ENCODE data around the gene MINDY4B.
"Not testable (repeated sequence)": the region's sequence is repeated elsewhere in the genome, so short reads cannot be mapped to it uniquely, and the experiment has no call there.

The MINDY4B gene

DNA sequence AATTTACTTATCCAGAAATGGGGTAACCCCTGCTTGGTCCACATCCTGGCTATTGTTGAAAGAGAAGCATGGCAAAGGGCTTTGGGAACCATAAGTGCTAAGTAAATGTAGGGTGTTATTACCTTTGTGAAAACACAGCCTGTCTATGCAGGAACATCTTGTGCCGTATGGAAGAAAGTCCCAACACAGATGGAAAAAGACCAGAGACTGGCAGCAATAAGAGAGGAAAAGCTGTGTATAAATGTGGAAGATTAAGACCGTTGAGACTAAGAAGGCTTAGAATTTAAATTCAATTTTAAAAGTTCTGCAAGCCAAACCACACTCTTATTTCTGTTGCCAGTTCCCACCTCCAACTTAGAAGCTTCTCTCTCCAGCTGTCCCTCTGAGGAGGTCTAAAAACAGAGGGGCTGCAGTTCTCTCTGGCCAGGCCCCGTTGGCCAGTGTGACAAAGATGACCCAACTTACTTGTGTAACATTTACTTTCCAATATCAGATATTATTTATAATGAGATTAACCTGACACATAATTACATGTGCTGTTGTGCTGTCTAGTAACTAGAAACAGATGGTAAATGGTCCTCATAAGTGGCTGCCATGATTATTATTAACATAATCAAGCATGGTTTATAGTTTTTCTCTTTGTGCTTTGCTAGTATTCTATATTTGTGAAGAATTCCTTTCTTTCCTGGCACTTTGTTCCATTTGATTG is 7.0 kb downstream of the MINDY4B start:
- no peak for DNase-seq

DNA sequence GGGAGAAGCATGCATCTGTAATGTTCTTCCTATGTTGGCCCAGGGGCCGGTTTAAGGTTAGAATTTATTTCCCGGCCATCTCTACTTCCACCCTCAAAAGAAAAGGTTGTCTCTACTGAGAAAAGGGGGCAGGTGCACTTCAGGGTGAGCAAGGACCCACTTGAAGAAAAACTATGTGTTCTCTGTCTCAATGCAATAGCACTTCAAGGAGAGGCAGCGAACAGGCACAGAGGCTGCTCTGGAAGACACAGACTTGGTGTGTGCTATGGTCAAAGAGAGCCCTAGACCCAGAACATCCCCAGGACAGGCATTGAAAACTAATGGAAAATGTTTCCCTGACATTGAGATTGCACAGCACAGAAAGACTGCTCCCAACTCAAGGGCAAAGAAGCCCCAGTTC is 7.6 kb downstream of the MINDY4B start:
- DNase-seq = no peak

DNA sequence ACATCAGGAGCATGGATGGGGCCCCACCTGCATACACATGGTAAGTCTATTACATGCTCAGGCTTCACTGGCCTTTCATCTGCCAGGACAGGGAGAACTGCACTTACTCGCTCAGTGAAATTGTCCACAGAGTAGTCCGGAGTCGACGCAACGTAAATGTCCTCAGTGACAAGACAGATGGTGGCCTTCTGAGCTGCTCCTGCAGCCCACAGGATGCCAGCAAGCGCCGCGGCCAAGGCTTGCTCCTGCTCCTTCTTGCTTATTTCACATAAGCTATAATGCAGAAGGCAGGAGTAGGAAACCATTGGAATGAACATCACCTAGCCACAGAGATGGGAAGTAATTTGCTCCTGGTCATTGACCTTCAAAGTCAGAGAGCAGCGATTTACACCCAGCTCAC is 14.4 kb downstream of the MINDY4B start:
- DNase-seq = no peak

DNA sequence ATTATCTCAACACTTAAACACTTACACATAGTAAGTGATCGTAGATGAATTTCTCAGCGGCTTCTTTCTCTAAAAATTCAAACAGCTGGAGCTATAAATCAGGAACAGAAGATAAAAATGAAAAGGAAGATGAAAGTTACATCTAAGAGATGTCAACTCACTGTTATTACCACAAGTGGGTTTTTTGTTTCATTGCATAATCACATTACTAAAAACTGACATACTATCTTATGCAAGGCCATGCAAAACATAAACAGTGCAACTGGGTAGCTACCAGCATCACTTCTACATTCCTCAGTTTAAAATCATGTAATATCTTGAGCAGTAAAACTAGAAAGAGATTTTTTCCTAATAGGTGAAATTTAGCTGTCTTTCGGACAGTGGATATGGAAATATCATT is 14.9 kb downstream of the MINDY4B start:
- no peak for DNase-seq

DNA sequence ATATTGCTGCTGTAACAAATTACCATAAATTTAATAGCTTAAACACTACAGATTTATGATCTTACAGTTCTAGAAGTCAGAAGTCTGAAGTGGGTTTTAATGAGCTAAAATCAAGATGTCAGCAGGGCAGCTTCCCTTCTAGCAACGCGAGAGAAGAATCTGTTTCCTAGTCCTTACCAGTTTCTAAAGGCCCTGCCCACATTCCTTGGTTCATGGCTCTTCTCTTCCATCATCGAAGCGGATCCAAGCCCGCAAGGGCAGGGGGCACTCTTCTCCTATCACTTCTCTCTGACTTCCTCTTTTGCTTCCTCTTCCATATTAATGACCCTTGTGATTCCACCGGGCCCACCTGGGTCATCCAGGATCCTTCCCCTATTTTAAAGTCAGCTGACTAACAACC is 16.1 kb downstream of the MINDY4B start:
- peak in 1 of 2 donors; percentile 19 for DNase-seq

DNA sequence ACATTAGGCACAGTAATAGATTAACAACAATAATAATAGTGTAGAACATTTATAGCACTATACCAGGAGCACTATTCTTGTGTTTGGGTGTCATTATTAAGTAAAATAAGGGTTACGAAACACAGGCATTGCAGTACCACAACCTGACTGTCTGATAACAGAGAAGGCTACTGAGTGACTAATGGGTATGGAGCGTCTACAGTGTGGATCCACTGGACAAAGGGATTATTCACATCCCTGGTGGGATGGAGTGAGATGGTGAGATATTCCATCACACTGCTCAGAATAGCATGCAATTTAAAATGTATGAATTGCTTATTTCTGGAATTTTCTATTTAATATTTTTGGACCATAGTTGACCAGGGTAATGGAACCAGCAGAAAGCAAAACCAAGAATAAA is 18.2 kb downstream of the MINDY4B start:
- DNase-seq = no peak

DNA sequence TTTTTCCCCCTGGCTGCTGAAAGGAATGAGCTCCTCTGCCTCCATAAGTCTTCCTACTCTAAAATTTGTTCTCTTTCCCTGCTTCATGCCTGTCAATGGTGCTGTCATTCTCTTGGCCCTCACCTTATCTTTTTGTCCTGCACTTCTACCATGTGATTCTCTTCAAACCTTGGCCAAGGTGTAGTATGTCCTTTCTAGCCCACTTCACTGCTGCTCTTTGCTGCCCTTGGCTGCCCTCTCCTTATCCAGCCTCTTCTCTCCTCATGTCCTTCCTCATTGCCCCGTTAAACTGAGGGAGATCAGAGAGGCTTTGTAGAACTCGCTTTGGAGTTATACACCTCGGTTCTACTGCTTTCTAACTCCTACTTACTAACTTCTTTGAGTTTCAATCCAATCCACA is 19.7 kb downstream of the MINDY4B start:
- no peak for DNase-seq

DNA sequence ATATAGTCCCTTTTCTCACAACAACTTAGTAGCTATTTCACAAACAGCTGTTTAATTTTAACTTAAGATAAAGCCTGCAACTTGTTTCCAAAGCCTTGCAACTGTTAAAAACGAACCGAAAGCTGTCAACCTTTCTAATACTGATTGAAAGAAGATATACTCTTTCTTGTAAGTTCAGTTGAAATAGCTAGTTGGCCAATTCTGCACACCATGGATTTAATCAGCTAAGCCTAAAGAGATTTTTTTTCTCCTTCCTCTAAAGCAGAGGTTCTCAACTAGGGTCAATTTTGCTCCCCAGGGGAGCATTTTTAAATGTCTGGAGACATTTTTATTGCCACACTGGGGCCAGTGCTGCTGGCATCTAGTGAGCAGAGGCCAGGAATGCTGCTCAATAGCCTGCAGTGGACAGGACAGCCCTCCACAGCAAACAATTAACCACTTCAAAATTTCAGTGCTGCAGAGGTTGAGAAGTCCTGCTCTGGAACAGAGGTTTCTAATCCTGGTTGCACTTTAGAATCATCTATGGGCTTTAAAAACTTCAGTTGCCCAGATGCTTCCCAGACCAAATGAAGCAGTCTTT is 26.2 kb downstream of the MINDY4B start:
- DNase-seq = no peak

DNA sequence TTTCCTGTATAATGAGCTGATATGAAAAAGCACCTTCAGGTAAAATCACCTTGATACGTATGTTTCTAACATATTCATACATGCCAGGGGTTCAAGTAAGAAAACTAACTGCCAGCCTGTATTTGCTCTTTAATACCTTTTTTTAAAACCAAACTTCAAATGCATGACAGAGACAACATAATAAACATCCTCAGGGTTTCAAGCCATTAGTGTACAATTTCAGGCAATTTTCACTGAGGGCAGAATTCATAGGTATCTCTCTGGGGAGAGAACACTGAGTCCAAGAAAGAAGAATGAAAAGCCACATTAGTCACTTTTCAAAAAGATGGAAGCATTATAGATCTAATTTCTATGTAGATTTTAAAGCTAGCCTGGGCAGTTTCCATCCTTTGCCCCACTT is 26.9 kb downstream of the MINDY4B start:
- no peak for DNase-seq

DNA sequence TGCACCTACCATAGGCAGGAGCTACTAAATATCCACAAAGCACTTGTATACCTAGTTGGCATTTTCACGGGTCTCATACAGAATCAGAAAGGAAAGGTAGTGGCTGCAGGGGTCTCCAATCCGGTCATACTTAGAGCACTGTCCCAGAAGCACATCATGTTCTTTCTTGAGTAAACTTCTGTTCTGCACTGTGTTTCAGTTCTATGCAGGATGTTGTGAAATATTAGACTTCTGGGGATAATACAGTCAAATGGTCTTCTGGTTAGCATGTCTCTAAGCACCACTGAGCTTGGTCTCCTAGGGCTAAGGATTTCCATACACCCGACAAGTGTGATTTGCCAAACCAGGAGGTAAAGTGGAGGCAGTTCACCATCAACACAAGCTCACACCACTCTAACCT is 27.9 kb downstream of the MINDY4B start:
- no peak for DNase-seq

DNA sequence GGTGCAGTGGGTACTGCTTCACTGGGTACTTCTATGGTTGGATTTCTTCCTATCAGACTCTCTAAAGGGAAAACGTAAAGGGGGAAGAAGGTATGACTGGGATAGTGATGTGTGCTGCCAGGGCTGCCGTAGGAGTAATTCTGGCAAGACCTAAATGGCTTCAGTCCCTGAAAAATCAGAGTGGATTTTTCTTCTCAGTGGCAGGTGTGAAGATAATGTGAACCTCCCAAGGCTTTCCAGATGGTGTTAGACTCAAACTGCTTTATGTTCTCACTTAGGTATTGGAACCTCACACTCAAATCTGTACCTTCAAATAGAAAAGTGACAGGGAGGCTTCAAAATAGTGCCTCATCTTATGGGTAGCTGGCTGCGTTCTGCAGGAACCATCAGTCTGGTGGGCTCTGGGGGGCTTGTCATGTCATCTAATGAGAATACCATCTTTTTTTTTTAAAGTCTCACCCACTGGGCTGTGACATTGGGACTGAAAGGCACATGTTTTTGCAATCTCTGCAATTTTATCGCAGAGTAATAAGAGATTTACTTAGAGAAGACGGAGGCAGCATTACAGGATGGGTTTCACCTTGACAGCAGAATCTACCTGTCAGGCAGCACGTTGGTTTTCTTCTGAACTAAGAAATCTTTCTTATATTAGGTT is 28.5 kb downstream of the MINDY4B start:
- no peak for DNase-seq

DNA sequence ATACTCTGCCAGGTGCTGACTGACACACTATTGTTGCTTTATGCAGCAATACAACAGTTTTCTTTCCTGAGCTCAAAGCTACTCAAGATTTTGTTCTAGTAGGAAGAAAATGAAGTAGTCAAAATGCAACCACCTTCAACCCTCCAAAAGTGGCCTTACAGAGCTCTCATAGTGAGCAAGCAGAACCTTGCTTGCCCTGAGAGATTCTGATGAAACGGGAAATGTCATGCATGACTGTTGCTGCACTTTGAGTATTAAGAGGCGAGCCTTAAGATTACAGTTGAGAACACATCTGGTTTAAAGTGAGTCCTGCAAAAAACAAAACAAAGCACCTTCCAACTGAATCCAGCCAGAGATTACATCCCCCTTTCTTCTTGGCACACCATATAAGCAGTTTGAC is 29.7 kb downstream of the MINDY4B start:
- no peak for DNase-seq

DNA sequence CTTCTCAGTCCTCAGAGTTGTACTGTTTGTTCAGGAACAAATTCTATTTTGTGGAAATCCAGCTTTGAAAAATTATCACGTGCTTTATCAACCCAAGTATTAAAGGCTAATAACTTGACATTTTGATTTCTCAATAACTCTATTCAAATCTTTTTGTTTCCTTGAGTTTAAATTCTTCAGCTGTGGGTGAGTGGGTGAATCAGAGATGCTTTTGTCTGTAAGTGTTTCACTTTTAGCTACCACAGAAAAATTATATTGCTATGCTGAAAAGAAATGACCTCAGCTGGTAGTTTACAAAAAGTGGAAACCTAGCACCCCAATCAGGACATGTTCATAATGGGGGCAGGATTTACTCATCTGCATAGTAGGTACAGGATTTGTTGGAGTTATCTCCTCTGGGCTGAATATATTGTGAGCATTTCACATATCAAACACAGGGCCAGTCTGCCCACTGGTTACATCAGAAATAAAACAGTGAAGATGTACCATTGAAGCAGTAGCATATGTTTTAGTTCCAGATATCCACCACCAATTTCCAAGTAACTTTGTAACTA is 30.5 kb downstream of the MINDY4B start:
- no peak for DNase-seq

DNA sequence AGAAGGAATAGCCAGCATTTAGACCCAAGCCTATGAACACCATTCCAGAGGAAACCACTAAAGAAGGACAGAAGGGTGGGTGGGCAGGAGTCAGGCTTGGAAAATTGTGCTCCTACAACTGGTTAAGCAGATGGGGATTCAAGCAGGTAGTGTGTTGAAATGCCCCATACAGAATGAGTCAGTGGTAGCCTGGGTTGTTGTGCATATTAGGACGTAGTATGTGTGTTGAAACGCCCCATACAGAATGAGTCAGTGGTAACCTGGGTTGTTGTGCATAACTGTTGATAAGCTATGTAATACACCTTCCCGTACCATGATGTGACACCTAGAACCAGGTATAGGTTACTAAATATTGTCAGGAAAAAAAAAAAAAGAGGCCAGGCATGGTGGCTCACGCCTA is 34.0 kb downstream of the MINDY4B start:
- DNase-seq = no peak

DNA sequence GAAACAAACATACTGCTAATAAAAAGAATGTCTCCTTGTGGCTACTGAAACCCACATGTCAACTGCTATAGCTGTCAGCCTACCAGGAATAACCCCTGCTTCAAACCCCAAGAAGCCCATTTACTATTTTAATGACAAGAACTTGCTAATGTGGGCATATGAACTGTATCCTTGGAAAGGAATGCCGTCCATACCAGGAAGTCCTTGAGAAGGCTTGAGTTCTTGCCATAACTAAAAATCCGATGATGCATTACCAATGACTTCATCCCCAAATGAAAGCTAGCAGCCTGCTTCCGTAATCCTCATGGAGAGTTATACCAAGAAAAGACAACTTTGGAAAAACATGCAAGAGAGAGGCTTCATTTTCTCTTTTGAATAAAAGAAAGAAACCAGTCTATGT is 34.8 kb downstream of the MINDY4B start:
- no peak for DNase-seq

DNA sequence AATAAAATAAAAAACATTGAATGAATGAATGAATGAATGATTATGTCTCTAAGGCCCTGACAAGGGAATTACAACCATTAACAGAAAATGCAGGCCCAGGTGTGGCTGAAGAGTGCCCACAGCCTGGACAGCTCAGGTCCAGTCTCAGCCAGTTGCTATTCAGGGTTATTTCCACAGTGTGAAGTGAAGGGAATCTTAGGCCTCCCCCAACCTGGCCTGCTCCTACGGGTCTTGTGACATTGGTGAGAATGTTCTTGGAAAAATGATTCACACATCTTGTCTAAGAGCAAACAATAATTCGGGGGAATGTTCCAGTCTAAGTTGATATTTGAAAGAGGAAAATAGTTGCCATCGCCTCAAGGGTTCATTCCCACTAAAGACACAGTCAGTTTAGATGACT is 37.0 kb downstream of the MINDY4B start:
- no peak for DNase-seq

DNA sequence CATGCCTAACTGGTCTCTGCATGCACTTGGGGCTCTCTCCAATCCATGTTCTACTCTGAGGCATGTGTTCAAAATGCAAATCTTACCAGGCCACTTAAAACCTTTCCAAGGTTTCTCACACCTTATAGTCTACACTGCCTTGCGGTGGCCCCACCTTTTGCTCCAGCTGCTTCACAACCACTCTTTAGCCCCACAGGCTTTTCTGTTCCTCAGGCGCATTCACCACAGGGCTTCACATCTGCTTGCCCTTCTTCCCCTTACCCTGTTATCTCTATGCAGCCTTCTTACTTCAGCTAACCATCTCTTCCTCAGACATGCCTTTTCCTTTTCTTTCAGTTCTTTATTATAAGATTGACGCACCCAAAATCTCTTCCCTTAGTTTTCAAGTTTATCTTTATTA is 37.8 kb downstream of the MINDY4B start:
- DNase-seq = no peak

DNA sequence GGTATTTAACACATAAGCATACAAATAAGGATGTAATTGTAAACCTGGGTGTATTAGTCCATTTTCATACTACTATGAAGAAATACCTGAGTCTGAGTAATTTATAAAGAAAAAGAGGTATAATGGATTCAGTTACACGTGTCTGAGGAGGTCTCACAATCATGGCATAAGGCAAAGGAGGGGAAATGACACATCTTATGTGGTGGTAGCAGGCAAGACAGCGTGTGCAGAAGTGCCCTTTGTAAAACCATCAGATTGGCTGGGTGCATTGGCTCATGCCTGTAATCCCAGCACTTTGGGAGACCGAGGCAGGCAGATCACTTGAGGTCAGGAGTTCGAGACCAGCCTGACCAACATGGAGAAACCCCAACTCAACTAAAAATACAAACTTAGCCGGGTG is 41.3 kb downstream of the MINDY4B start:
- DNase-seq = not testable (repeated sequence)

DNA sequence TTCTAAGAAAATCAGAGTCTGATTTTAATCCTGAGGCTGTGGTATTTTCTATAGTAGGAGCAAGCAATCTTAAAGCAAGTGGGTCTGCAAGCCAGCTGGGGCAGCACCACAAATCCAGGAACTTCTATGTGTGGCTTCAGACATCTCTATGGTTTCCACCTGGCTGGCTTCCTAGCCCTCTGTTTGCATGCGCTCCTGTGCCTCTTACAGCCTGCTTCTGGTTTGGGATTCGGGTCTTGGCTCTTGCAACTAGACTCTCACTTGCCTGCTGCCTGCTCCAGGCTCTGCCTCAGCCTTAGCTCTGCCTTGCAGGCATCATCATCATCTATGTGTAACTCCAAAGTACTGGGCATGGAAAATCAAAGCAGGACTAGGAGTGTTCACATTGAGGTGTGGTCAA is 43.4 kb downstream of the MINDY4B start:
- DNase-seq = no peak

DNA sequence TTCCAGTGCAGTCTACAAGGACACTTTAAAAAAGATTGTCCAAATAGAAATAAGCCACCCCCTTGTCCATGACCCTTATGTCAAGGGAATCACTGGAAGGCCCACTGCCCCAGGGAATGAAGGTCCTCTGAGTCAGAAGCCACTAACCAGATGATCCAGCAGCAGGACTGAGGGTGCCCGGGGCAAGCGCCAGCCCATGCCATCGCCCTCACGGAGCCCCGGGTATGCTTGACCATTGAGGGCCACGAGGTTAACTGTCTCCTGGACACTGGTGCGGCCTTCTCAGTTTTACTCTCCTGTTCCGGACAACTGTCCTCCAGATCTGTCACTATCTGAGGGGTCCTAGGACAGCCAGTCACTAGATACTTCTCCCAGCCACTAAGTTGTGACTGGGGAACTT is 47.3 kb downstream of the MINDY4B start:
- DNase-seq = not testable (repeated sequence)

DNA sequence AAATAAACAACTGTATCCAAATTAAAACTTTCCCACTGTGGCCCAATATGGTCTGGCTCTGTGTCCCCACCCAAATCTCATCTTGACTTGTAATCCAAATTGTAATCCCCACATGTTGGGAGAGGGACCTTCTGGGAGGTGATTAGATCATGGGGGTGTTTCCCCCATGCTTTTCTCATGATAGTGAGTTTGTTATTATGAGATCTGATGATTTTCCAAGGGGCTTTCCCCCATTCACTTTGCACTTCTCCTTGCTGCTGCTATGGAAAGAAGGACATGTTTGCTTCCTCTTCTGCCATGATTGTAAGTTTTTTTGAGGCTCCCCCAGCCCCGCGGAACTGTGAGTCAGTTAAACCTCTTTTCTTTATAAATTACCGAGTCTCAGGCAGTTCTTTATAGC is 55.0 kb downstream of the MINDY4B start:
- DNase-seq = no peak

DNA sequence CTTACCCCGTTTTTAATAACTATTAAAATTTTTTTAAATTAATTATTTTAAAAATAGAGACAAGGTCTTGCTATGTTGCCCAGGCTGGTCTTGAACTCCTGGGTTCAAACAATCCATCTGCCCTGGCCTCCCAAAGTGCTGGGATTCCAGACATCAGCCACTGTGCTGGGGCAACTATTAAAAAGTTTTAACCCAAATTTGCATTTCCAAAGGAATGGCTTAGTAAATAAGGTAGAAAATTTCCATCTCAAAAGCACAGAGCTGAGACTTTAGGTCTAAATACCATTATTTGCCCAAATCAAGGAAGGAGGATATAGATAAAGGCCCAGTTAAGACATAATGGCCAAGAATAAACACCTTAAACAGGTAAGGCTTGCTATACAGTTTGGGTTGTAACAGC is 56.4 kb downstream of the MINDY4B start:
- DNase-seq = no peak

DNA sequence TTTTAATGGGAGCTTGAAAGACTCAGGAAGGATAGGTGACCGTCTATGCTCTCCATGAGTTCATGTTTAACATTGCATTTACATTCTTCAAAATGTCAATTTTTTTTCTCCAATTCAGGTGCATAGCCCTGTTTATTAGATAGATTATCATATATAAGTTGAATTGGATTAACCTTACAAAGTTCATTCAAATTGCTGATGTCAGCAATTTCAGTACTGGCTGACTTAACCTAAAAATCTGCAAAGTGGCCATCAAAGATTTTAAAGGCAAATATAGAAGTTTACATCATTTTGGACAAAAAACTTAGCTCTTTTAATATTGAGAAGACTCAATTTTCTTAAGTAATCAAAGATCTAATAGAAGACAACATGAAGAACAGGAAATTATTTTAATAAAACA is 57.8 kb downstream of the MINDY4B start:
- DNase-seq = no peak

DNA sequence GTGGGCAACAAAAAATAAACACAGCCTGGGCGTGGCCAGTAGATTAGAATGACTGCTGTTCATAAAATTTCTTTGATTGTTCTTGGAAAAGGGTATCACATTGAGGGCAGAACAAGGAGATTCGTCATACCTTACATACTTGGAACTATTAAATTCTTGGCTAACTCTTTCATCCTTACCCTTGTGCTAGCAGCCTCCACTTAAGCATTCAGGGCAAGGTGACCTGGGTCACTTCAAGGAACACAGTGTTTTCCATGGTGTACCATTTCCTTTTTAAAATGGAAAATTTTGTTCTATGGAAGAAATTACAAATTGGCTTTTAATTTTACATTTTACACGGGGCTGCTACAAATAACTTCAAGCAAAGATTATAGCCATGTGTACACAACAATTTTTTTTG is 60.8 kb downstream of the MINDY4B start:
- no peak for DNase-seq
